Stimulated activated CD4-positive, alpha-beta T cell treated with anti-CD3 and anti-CD28 coated beads, TNF-alpha, amount 100 ng/mL, for 4 hours (primary cell): Measurements from ENCODE around the gene PRRC2B.
A peak's percentile ranks its signal among the peaks of the same experiment; 100 is the strongest.
"Not testable (repeated sequence)": the region's sequence is repeated elsewhere in the genome, so short reads cannot be mapped to it uniquely, and the experiment has no call there.

Experiments used
- DNase-seq, 3 experiments: peaks; one replicate each; pipeline ENCODE4 v3.0.0-alpha.2; 2020; ENCODE audit warnings: low read depth in 3 of 3

PRRC2B gene

DNA sequence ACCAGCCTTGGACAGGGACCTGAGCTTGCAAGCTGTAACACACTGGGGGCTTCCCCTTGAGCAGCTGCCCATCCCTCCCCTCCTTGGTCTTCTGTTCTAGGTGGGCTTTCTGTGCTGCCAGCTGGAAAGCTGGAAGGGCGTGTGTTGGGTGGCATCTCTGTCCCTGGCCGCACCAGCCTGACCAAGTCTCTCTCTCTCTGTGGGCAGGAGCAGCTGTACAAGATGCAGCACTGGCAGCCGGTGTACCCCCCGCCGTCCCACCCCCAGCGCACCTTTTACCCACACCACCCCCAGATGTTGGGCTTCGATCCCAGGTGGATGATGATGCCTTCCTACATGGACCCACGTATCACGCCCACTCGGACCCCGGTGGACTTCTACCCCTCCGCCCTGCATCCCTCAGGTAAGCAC, 76.7 kb downstream of the PRRC2B start:
- DNase-seq = no peak

DNA sequence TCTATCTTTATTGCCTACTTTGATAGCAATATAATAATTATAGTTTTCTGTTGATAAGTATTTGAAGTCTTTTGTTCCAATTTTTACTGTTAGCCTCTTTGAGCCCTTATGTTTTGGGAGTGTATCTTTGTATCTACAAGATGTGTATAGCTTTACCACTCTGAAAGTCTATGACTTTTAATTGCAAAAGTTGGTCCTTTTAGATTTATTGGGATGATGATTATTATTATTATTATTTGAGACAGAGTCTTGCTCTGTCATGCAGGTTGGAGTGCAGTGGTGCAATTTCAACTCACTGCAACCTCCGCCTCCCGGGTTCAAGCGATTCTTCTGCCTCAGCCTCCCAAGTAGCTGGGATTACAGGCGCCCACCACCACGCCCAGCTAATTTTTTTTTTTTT, 78.2 kb downstream of the PRRC2B start:
- not testable (repeated sequence) for DNase-seq

- DNase-seq = no peak
Observed at GRCh38 chr9:131473198-131473885, 79.5 kb downstream of the PRRC2B start.

DNA sequence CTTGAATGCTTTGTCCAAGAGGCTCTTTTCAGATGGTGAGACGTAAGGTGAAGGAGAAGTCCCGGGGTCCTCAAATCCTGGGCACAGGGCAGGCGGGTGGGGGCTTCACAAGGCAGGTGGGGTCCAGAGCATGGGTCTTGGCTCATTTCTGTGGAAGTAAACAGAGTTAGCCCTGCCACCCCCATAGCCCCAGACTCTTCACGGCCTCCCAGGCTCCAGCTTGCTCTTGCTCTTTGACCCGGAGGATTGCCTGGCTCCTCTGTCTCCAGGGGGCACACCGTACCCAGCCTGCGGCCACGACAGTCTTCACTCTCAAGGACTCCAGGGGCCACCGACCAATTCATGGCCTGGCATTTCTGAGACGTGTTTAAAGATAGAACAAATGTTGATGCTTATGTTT, 80.0 kb downstream of the PRRC2B start:
- no peak for DNase-seq

DNA sequence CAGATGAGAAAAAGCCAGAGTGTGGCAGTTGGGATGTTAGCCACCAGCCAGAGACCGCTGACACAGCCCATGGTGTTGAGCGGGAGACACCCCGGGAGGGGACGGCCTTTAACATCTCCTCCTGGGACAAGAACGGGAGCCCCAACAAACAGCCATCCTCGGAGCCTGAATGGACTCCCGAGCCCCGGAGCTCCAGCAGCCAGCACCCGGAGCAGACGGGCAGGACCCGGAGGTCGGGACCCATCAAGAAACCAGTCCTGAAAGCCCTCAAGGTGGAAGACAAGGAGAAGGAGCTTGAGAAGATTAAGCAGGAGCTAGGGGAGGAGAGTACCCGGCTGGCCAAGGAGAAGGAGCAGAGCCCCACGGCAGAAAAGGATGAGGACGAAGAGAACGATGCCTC, 80.8 kb downstream of the PRRC2B start:
- no peak for DNase-seq

- no peak for DNase-seq
Observed at GRCh38 chr9:131475111-131475955, 81.4 kb downstream of the PRRC2B start.

DNA sequence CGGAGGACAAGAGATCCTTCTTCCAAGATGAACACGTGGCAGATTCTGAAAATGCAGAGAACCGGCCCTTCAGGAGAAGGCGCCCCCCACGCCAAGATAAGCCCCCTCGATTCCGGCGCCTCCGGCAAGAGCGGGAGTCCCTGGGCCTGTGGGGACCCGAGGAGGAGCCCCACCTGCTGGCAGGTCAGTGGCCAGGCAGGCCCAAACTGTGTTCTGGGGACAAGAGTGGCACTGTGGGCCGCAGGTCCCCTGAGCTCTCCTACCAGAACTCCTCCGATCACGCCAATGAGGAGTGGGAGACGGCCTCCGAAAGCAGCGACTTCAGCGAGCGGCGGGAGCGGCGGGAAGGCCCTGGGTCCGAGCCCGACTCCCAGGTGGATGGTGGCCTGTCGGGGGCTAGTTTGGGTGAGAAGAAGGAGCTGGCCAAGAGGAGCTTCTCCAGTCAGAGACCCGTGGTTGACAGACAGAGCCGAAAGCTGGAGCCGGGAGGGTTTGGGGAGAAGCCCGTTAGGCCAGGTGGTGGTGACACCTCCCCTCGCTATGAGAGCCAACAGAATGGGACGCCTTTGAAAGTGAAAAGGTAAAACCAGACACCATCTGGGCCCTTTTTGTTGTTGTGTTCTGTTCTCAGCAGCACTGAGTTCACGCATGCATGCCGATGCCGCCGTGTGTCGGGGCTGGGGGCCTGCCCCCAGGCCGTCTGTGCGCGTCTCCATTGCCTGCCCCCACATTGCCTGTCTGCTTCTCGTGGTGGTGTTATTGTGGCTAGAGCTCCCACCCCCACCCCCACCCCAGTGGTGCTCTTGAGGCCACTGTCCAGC, 82.3 kb downstream of the PRRC2B start:
- DNase-seq = no peak

GRCh38 chr9:131476777-131477345, 83.0 kb downstream of the PRRC2B start:
- no peak for DNase-seq

- DNase-seq = no peak
Observed at GRCh38 chr9:131477367-131477766, 83.5 kb downstream of the PRRC2B start.

GRCh38 chr9:131477816-131478419, 84.0 kb downstream of the PRRC2B start:
- DNase-seq = no peak

GRCh38 chr9:131478421-131478868, 84.6 kb downstream of the PRRC2B start:
- DNase-seq = peak; percentile 32 to 41 (median 34)

DNA sequence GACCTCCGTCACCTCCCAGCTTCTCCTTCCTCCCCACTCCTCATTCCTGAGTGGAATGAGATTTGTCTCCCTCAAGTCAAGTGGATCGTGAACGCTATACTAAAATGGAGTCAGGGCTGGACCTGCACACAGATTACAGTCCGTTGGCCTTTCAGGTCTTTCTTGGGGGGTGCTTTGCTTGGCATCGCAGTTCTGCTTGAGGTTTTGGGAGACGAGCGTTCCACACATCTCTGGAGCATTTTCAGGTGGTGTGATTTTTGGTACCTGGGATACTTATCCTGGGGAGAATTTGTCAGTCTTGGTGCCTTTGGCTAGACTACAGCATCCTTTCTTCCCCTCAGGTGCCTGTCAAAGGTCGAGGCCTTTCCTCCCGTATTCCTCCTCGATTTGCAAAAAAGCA, 85.0 kb downstream of the PRRC2B start:
- DNase-seq = no peak

GRCh38 chr9:131480258-131480657, 86.4 kb downstream of the PRRC2B start:
- DNase-seq = no peak

DNA sequence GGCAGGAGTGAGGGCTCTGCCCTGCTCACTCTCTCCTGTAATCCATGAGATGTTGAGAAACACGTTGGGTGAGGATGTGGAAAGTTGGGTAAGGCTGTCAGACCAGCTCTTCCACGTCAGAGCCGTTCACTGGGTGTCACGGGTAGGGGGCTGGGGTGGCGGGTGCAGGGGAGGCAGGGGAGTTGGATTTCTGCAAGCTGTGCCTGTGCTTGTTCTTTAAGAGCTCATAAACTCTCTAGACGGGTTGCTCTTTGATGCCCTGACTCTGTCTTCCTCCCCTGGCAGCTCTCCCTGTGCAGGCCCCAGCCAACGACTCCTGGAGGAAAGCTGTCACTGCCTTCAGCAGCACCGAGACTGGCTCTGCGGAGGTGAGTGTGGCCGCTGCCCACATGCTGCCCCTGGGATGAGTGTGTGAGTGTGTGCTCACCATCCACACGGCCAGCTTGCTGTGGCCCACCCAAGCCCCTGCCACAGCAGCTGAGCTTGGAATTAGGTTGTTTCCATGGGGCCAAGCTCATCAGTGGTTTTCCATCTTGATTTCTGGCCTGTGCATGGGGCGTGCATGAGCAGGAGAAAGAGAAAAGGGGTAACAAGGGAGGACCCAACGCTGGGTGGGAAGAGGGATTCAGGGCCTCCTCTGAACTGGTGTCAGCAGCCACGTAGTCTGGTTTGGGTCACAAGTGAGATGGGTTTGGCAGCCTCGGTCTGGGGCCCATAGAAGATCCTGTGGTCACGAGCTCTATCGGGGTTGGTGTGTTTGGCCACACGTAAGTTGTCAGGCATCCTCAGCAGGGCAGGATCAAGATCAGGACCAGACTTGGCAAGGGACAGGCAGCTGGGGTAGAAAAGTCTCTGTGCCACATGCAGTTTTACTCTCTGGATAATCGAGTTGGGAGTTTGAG, 87.8 kb downstream of the PRRC2B start:
- no peak for DNase-seq

DNA sequence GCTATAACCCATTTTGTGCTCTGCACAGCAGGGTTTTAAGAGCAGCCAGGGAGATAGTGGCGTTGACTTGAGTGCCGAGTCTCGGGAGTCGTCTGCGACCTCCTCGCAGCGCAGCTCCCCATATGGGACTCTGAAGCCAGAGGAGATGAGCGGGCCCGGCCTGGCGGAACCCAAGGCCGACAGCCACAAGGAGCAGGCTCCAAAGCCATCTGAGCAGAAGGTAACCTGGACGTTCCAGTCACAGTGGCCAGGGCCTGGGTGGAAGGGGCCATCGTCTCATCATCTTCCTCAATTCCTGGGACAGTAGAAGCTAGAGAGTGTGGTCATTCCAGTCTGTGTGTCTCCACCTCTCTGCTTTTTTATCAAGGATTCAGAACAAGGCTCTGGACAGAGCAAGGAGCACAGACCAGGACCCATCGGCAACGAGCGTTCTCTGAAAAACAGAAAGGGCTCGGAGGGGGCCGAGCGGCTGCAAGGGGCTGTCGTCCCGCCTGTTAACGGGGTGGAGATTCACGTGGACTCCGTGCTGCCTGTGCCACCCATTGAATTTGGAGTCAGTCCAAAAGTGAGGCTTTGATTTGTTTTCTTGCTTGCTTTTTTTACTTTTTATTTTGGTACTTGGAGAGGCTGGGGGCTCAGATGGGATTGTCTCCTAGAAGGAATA, 88.6 kb downstream of the PRRC2B start:
- no peak for DNase-seq

- no peak for DNase-seq
Observed at GRCh38 chr9:131483319-131484050, 89.6 kb downstream of the PRRC2B start.

DNA sequence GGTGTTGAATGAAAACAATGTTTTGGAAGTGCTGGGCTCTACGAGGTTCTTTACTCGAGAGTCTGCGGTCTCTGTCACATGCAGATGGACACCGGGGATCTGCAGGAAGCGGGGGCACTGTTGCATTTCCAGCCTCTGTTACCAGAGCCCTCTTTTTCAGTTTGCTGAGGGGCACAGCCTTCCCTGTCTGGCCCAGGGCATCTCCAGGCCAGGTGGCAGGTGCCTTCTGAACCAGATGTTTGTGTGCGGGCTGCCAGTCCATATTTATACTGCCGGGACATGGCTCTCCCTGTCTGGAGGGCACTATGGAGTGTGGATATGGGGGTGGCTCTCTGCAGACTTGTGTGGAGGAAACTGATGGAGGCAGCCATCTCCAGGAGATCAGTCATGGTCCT, 90.2 kb downstream of the PRRC2B start:
- DNase-seq = no peak

GRCh38 chr9:131484560-131485185, 90.8 kb downstream of the PRRC2B start:
- no peak for DNase-seq

- DNase-seq = no peak
Observed at GRCh38 chr9:131485206-131485605, 91.3 kb downstream of the PRRC2B start.
